ENCODE measurements around the gene CNTNAP2.

CNTNAP2 gene

GRCh38 chr7:147563669-147564068 is 1447.1 kb downstream of the CNTNAP2 start:
- Histone ChIP-seq H3K4me3 (ENCODE audit: low read length) (no peak overlapping the region), H3K9me3 (ENCODE audit: insufficient read depth, low read depth, low read length) (no peaks in the 10 kb centered on the region), H3K36me3 (ENCODE audit: insufficient read depth, low read depth, low read length) (no peaks in the 10 kb centered on the region), H3K27me3 (ENCODE audit: insufficient read depth, low read length) (no peaks in the 10 kb centered on the region), H3K27ac (ENCODE audit: low read length) (no peak overlapping the region), H3K4me1 (ENCODE audit: insufficient read depth, low read length) (peaks cover 7% of the 10 kb centered on the region; the same call in 1 of the 2 replicates), H3K9ac (ENCODE audit: low read depth, low read length) (no peak overlapping the region)

GRCh38 chr7:147564786-147565476 is 1448.3 kb downstream of the CNTNAP2 start:
- Histone ChIP-seq H3K36me3 (ENCODE audit: insufficient read depth, low read depth, low read length) (no peaks in the 10 kb centered on the region), H3K27ac (ENCODE audit: low read length) (no peak overlapping the region), H3K4me1 (ENCODE audit: insufficient read depth, low read length) (peaks cover 7% of the 10 kb centered on the region; the same call in 1 of the 2 replicates), H3K27me3 (ENCODE audit: insufficient read depth, low read length) (no peaks in the 10 kb centered on the region), H3K9me3 (ENCODE audit: insufficient read depth, low read depth, low read length) (no peaks in the 10 kb centered on the region), H3K4me3 (ENCODE audit: low read length) (no peak overlapping the region), H3K9ac (ENCODE audit: low read depth, low read length) (no peak overlapping the region; the same call in 1 of the 2 replicates)

- H3K4me1 ChIP-seq (ENCODE audit: insufficient read depth, low read length): peaks cover 8% of the 10 kb centered on the region; the same call in 1 of the 2 replicates
- H3K9me3 ChIP-seq (ENCODE audit: insufficient read depth, low read depth, low read length): no peaks in the 10 kb centered on the region
- H3K27ac ChIP-seq (ENCODE audit: low read length): no peak overlapping the region
- no peaks in the 10 kb centered on the region for H3K27me3 ChIP-seq (ENCODE audit: insufficient read depth, low read length)
- H3K4me3 ChIP-seq (ENCODE audit: low read length): no peak overlapping the region
- no peaks in the 10 kb centered on the region for H3K36me3 ChIP-seq (ENCODE audit: insufficient read depth, low read depth, low read length)
- H3K9ac ChIP-seq (ENCODE audit: low read depth, low read length): no peak overlapping the region
These were observed 1450.4 kb downstream of the CNTNAP2 start for GRCh38 chr7:147567043-147567442.

GRCh38 chr7:147569116-147569913 is 1452.7 kb downstream of the CNTNAP2 start:
- no peaks in the 10 kb centered on the region for H3K36me3 ChIP-seq (ENCODE audit: insufficient read depth, low read depth, low read length)
- H3K4me3 ChIP-seq (ENCODE audit: low read length): no peak overlapping the region
- H3K27me3 ChIP-seq (ENCODE audit: insufficient read depth, low read length): no peaks in the 10 kb centered on the region
- no peak overlapping the region for H3K27ac ChIP-seq (ENCODE audit: low read length)
- H3K9ac ChIP-seq (ENCODE audit: low read depth, low read length): no peak overlapping the region
- no peaks in the 10 kb centered on the region for H3K9me3 ChIP-seq (ENCODE audit: insufficient read depth, low read depth, low read length)
- peaks cover 12% of the 10 kb centered on the region; the same call in 1 of the 2 replicates for H3K4me1 ChIP-seq (ENCODE audit: insufficient read depth, low read length)

- H3K36me3 ChIP-seq (ENCODE audit: insufficient read depth, low read depth, low read length): no peaks in the 10 kb centered on the region
- peaks cover 7% of the 10 kb centered on the region; the same call in 1 of the 2 replicates for H3K4me1 ChIP-seq (ENCODE audit: insufficient read depth, low read length)
- no peak overlapping the region for H3K27ac ChIP-seq (ENCODE audit: low read length)
- H3K9me3 ChIP-seq (ENCODE audit: insufficient read depth, low read depth, low read length): no peaks in the 10 kb centered on the region
- H3K27me3 ChIP-seq (ENCODE audit: insufficient read depth, low read length): no peaks in the 10 kb centered on the region
- no peak overlapping the region for H3K9ac ChIP-seq (ENCODE audit: low read depth, low read length)
- H3K4me3 ChIP-seq (ENCODE audit: low read length): no peak overlapping the region
These were observed 1453.8 kb downstream of the CNTNAP2 start for GRCh38 chr7:147570390-147570789.

GRCh38 chr7:147571436-147572185 is 1455.0 kb downstream of the CNTNAP2 start:
- Histone ChIP-seq H3K9ac (ENCODE audit: low read depth, low read length) (no peak overlapping the region), H3K27me3 (ENCODE audit: insufficient read depth, low read length) (no peaks in the 10 kb centered on the region), H3K9me3 (ENCODE audit: insufficient read depth, low read depth, low read length) (no peaks in the 10 kb centered on the region), H3K4me1 (ENCODE audit: insufficient read depth, low read length) (peaks cover 5% of the 10 kb centered on the region; the same call in 1 of the 2 replicates), H3K27ac (ENCODE audit: low read length) (no peak overlapping the region), H3K4me3 (ENCODE audit: low read length) (no peak overlapping the region), H3K36me3 (ENCODE audit: insufficient read depth, low read depth, low read length) (no peaks in the 10 kb centered on the region)

- Histone ChIP-seq H3K27ac (ENCODE audit: low read length) (no peak overlapping the region), H3K27me3 (ENCODE audit: insufficient read depth, low read length) (no peaks in the 10 kb centered on the region), H3K4me1 (ENCODE audit: insufficient read depth, low read length) (no peaks in the 10 kb centered on the region), H3K9ac (ENCODE audit: low read depth, low read length) (no peak overlapping the region), H3K9me3 (ENCODE audit: insufficient read depth, low read depth, low read length) (no peaks in the 10 kb centered on the region), H3K36me3 (ENCODE audit: insufficient read depth, low read depth, low read length) (no peaks in the 10 kb centered on the region), H3K4me3 (ENCODE audit: low read length) (no peak overlapping the region)
These were observed 1461.6 kb downstream of the CNTNAP2 start for GRCh38 chr7:147578196-147578595.

- Histone ChIP-seq H3K9ac (ENCODE audit: low read depth, low read length) (no peak overlapping the region), H3K4me1 (ENCODE audit: insufficient read depth, low read length) (no peaks in the 10 kb centered on the region; the same call in 1 of the 2 replicates), H3K4me3 (ENCODE audit: low read length) (no peak overlapping the region), H3K27me3 (ENCODE audit: insufficient read depth, low read length) (no peaks in the 10 kb centered on the region), H3K9me3 (ENCODE audit: insufficient read depth, low read depth, low read length) (no peaks in the 10 kb centered on the region), H3K27ac (ENCODE audit: low read length) (no peak overlapping the region), H3K36me3 (ENCODE audit: insufficient read depth, low read depth, low read length) (no peaks in the 10 kb centered on the region)
These were observed 1462.5 kb downstream of the CNTNAP2 start for GRCh38 chr7:147579148-147579547.

- Histone ChIP-seq H3K4me1 (ENCODE audit: insufficient read depth, low read length) (peaks cover 24% of the 10 kb centered on the region), H3K27ac (ENCODE audit: low read length) (no peak overlapping the region), H3K27me3 (ENCODE audit: insufficient read depth, low read length) (no peaks in the 10 kb centered on the region), H3K36me3 (ENCODE audit: insufficient read depth, low read depth, low read length) (no peaks in the 10 kb centered on the region), H3K4me3 (ENCODE audit: low read length) (no peak overlapping the region), H3K9ac (ENCODE audit: low read depth, low read length) (no peak overlapping the region), H3K9me3 (ENCODE audit: insufficient read depth, low read depth, low read length) (no peaks in the 10 kb centered on the region)
These were observed 1468.2 kb downstream of the CNTNAP2 start for GRCh38 chr7:147584771-147585193.

GRCh38 chr7:147586110-147586509 is 1469.5 kb downstream of the CNTNAP2 start:
- no peaks in the 10 kb centered on the region for H3K36me3 ChIP-seq (ENCODE audit: insufficient read depth, low read depth, low read length)
- H3K4me3 ChIP-seq (ENCODE audit: low read length): peak overlapping the region; percentile 8; the same call in 1 of the 2 replicates

GRCh38 chr7:147586526-147586925 is 1469.9 kb downstream of the CNTNAP2 start:
- no peaks in the 10 kb centered on the region for H3K9me3 ChIP-seq (ENCODE audit: insufficient read depth, low read depth, low read length)
- peak overlapping the region; percentile 40 for H3K27ac ChIP-seq (ENCODE audit: low read length)
- no peaks in the 10 kb centered on the region for H3K36me3 ChIP-seq (ENCODE audit: insufficient read depth, low read depth, low read length)
- H3K4me1 ChIP-seq (ENCODE audit: insufficient read depth, low read length): peaks cover 24% of the 10 kb centered on the region
- no peaks in the 10 kb centered on the region for H3K27me3 ChIP-seq (ENCODE audit: insufficient read depth, low read length)
- H3K4me3 ChIP-seq (ENCODE audit: low read length): no peak overlapping the region
- peak overlapping the region; percentile 1; the same call in 1 of the 2 replicates for H3K9ac ChIP-seq (ENCODE audit: low read depth, low read length)

More at GRCh38 chr7:147586110-147586509, 1469.5 kb downstream of the CNTNAP2 start:
- H3K27ac ChIP-seq (ENCODE audit: low read length): peak overlapping the region; percentile 69
- no peaks in the 10 kb centered on the region for H3K27me3 ChIP-seq (ENCODE audit: insufficient read depth, low read length)
- peaks cover 24% of the 10 kb centered on the region for H3K4me1 ChIP-seq (ENCODE audit: insufficient read depth, low read length)
- no peak overlapping the region for H3K9ac ChIP-seq (ENCODE audit: low read depth, low read length)
- H3K9me3 ChIP-seq (ENCODE audit: insufficient read depth, low read depth, low read length): no peaks in the 10 kb centered on the region
